Left ventricle myocardium inferior (tissue), 1 donor: ENCODE results near the gene MRPL33. TPM values are rescaled to one million over a fixed set of nuclear protein-coding genes. Genes with fewer than 3 reads are reported as not detected.

ENCODE experiments used
- DNase-seq: peaks from one replicate; pipeline ENCODE4 v3.0.0-alpha.2; 2020
- H3K27ac ChIP-seq: fragments of 200-600 bp; replicated peaks from 2 replicates; pipeline ENCODE4 v1.8.0; 2021
- H3K27me3 ChIP-seq: fragments of 200-600 bp; 2 replicates; pipeline ENCODE4 v1.8.0; 2021; ENCODE audit warnings: low read depth
- H3K36me3 ChIP-seq: fragments of 200-600 bp; 2 replicates; pipeline ENCODE4 v1.8.0; 2021
- H3K4me1 ChIP-seq: fragments of 200-600 bp; 2 replicates; pipeline ENCODE4 v1.8.0; 2021
- H3K4me3 ChIP-seq: fragments of 200-600 bp; 2 replicates; pipeline ENCODE4 v1.8.0; 2021; ENCODE audit warnings: mild to moderate bottlenecking, moderate library complexity
- H3K9me3 ChIP-seq: fragments of 200-600 bp; replicated peaks from 2 replicates; pipeline ENCODE4 v1.8.0; 2021
- intact Hi-C: fragments of 100-400 bp; cut with micrococcal nuclease; formaldehyde crosslinking; loops from one replicate; pipeline ENCODE4 v1.11.0; 2022
- total RNA-seq: library from RNA; stranded (reverse); fragmentation: NEBNext Ultra II Directional; extraction: Animal tissue kit (Norgen Biotek cat#: 25700); gene quantifications from one replicate; pipeline ENCODE4 v1.2.1, GENCODE V29; 2021
- TF ChIP-seq, protein P1 (sequence below): fragments of 200-600 bp; IDR thresholded peaks from 2 replicates; pipeline ENCODE4 v1.8.0; 2021; ENCODE audit warnings: antibody characterized with exemption, mild to moderate bottlenecking, borderline replicate concordance
- donor health status: DM: no; HTN: yes; CAD: no; lungs with severe emphysema.

MRPL33 gene
- total RNA-seq, 1 donor from 2014 or later, result 390 TPM

DNA sequence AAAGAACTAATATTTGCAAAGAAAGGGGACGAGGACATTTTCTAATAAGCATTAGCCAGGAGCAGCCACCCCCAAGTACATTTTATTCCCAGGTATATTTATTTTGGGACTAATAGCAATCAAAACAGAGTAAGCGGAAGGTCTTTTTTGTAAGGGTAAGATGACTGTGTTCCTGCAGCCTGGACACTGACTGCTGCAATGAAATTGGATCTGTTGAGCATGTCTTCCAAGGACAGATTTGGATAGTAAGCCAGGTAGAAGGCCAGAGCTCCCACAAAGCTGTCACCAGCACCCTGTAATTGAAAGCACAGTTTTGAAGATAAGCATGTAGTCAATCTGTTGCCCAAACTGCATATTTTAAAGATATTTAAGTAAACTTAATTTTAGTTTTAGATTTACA lies 10.0 kb downstream of the MRPL33 start:
- Histone ChIP-seq H3K27ac (peak overlapping the region; percentile 98), H3K4me1 (peaks cover 60% of the 10 kb centered on the region), H3K4me3 (no peak overlapping the region), H3K9me3 (no peaks in the 10 kb centered on the region), H3K36me3 (peaks cover 1% of the 10 kb centered on the region), H3K27me3 (no peaks in the 10 kb centered on the region)
- intact Hi-C loops, result no loop called here
- TF ChIP-seq, protein P1, sequence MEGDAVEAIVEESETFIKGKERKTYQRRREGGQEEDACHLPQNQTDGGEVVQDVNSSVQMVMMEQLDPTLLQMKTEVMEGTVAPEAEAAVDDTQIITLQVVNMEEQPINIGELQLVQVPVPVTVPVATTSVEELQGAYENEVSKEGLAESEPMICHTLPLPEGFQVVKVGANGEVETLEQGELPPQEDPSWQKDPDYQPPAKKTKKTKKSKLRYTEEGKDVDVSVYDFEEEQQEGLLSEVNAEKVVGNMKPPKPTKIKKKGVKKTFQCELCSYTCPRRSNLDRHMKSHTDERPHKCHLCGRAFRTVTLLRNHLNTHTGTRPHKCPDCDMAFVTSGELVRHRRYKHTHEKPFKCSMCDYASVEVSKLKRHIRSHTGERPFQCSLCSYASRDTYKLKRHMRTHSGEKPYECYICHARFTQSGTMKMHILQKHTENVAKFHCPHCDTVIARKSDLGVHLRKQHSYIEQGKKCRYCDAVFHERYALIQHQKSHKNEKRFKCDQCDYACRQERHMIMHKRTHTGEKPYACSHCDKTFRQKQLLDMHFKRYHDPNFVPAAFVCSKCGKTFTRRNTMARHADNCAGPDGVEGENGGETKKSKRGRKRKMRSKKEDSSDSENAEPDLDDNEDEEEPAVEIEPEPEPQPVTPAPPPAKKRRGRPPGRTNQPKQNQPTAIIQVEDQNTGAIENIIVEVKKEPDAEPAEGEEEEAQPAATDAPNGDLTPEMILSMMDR, result no peak
- no peak for DNase-seq

DNA sequence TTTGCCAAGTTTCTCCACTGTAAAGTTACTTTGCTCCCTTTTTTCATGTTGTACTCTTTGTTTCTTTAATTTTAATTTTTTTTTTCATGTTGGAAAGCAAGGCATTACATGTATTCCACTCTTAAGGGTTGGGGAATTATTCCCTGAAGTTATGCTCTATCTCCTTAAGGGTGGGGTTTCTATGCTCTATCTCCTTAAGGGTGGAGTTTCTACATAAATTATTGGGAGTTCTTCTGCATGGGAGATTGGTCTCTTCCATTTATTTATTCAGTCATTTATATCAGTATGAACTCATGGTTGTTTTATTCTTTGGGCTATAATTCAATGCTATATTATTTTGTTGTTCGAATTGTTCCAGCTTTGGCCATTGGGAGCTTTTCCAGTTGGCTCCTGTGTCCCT lies 11.2 kb downstream of the MRPL33 start:
- Histone ChIP-seq H3K27ac (no peak overlapping the region), H3K36me3 (no peaks in the 10 kb centered on the region), H3K27me3 (no peaks in the 10 kb centered on the region), H3K4me3 (no peak overlapping the region), H3K4me1 (peaks cover 48% of the 10 kb centered on the region), H3K9me3 (no peaks in the 10 kb centered on the region)
- TF ChIP-seq, protein P1, result no peak
- no peak for DNase-seq
- intact Hi-C loops, result no loop called here

DNA sequence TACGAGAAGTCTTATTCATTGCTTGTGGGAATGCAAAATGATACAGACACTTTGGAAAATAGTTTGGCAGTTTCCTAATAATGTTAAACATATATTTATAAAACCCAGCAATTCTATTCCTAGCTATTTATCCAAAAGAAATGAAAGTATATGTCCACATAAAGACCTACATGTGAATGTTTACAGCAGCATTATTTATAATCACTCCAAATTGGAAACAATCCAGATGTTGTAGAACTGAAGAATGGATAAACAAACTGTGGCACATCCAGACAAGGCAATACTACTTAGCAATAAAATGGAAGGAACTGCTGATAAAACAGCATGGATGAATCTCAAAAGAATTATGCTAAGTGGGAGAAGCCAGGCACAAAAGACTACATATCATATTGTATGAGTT lies 19.3 kb downstream of the MRPL33 start:
- TF ChIP-seq, protein P1, result no peak
- no peaks in the 10 kb centered on the region for H3K27me3 ChIP-seq
- intact Hi-C loops, result no loop called here
- H3K4me3 ChIP-seq, result no peak overlapping the region
- no peak overlapping the region for H3K27ac ChIP-seq
- H3K4me1 ChIP-seq, result peaks cover 18% of the 10 kb centered on the region
- no peak for DNase-seq
- H3K9me3 ChIP-seq, result peaks cover 3% of the 10 kb centered on the region
- no peaks in the 10 kb centered on the region for H3K36me3 ChIP-seq

DNA sequence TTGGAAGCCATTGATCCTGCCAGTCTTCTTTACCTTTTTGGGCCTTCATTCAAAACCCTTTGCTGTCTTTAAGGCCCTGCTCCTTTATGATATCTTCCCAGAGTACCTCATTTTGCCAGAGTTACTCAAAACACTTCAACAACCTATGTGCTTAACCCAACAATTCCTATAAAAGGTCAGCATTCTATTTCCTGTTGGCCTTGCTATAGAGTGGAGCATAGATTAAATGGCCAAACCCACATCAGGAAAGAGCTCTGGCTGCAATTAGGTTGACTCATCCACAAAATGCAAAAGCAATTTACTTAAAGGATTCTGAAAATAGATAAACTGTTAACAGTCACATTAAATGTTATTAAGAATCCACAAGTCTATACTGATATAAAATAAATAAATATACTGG lies 21.2 kb downstream of the MRPL33 start:
- Histone ChIP-seq H3K27ac (no peak overlapping the region), H3K27me3 (no peaks in the 10 kb centered on the region), H3K36me3 (no peaks in the 10 kb centered on the region), H3K4me1 (peaks cover 38% of the 10 kb centered on the region), H3K4me3 (no peak overlapping the region), H3K9me3 (peaks cover 3% of the 10 kb centered on the region)
- intact Hi-C loops, result no loop called here
- TF ChIP-seq, protein P1, result no peak
- no peak for DNase-seq

DNA sequence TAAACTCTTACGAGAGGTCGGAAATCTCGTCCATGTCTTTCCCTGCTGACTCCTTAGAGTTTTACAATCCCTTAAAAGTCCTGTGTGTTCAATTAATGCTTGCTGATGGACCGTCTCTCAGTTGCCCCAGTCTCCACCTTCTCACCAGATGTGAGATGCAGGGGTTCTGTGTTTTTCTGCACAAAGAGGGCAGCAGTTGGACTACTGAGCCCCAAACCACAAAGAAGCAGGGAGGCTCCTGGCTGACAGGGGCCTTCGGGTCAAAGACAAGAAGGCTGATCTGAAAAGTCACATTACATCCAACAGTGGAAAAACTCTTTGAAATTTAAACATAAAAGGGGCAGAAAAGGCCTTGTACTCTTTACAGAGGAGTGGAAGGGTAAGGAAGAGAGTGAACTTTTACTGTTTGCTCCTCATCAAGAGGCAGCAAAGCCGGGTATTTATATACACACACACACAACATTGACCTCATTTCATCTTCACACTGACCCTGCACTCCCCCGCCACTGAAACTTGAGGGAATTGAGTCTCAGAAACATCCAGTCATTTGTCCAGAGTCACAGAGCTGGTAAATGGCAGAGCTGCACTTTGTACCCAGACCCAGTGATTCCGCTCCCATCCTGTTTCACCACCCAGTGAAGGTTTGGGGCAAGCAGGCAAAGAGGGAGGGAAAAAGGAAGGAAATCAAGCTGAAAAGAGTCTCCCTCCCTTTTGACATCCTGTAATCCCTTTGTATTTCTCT lies 23.7 kb downstream of the MRPL33 start:
- no peak for DNase-seq
- Histone ChIP-seq H3K27me3 (no peaks in the 10 kb centered on the region), H3K4me3 (peak overlapping the region; percentile 12), H3K9me3 (peaks cover under 1% of the 10 kb centered on the region), H3K4me1 (peaks cover 63% of the 10 kb centered on the region), H3K27ac (peak overlapping the region; percentile 94), H3K36me3 (no peaks in the 10 kb centered on the region)
- TF ChIP-seq, protein P1, result no peak
- intact Hi-C loops, result no loop called here
